Activated CD4-positive, alpha-beta T cell treated with anti-CD3 and anti-CD28 coated beads, Interleukin-2, amount 10 ng/mL, durations not matched to agents 24 days and 14 days (primary cell): ENCODE results near the gene USP7. TPM values are rescaled to one million over a fixed set of nuclear protein-coding genes. Genes with fewer than 3 reads are reported as not detected.
"Not testable (repeated sequence)": the region's sequence is repeated elsewhere in the genome, so short reads cannot be mapped to it uniquely, and the experiment has no call there.

Experiments
- DNase-seq: peaks from one replicate; pipeline ENCODE4 v3.0.0; 2022
- H3K27ac Mint-ChIP-seq: one replicate; pipeline ENCODE4 v1.8.0; 2022; ENCODE audit warnings: mild to moderate bottlenecking, mixed read lengths
- H3K27me3 Mint-ChIP-seq: one replicate; pipeline ENCODE4 v1.8.0; 2022; ENCODE audit warnings: mixed read lengths
- H3K36me3 Mint-ChIP-seq: one replicate; pipeline ENCODE4 v1.8.0; 2022; ENCODE audit warnings: low read depth, mild to moderate bottlenecking, mixed read lengths
- H3K4me1 Mint-ChIP-seq: one replicate; pipeline ENCODE4 v1.8.0; 2021; ENCODE audit warnings: mixed read lengths
- H3K4me3 Mint-ChIP-seq: one replicate; pipeline ENCODE4 v1.8.0; 2022; ENCODE audit warnings: mild to moderate bottlenecking, moderate library complexity, mixed read lengths
- H3K9me3 Mint-ChIP-seq: one replicate; pipeline ENCODE4 v1.8.0; 2021; ENCODE audit warnings: mixed read lengths
- intact Hi-C: fragments of 100-400 bp; cut with micrococcal nuclease; formaldehyde crosslinking; loops from one replicate; pipeline ENCODE4 v1.15.1; 2023
- total RNA-seq: library from RNA; stranded (reverse); gene quantifications from 2 replicates; pipeline ENCODE4 v1.2.3, GENCODE V29; 2022

USP7 gene
- total RNA-seq, 1 donor from 2014 or later: 186 TPM

GRCh38 chr16:8990445-8990844, 26.7 kb upstream of the USP7 start:
- intact Hi-C loops: no loop called here

GRCh38 chr16:8989099-8989878, 25.6 kb upstream of the USP7 start:
- no peaks in the 10 kb centered on the region for H3K27me3 Mint-ChIP-seq
- no peak overlapping the region for H3K27ac Mint-ChIP-seq
- intact Hi-C loops: no loop called here
- no peak overlapping the region for H3K4me3 Mint-ChIP-seq
- no peaks in the 10 kb centered on the region for H3K36me3 Mint-ChIP-seq
- no peak for DNase-seq
- no peaks in the 10 kb centered on the region for H3K9me3 Mint-ChIP-seq
- H3K4me1 Mint-ChIP-seq: peaks cover 2% of the 10 kb centered on the region

More at GRCh38 chr16:8990445-8990844, 26.7 kb upstream of the USP7 start:
- Mint-ChIP-seq H3K4me1 (peaks cover 2% of the 10 kb centered on the region), H3K27me3 (no peaks in the 10 kb centered on the region), H3K4me3 (no peak overlapping the region), H3K36me3 (no peaks in the 10 kb centered on the region), H3K9me3 (no peaks in the 10 kb centered on the region), H3K27ac (no peak overlapping the region)
- no peak for DNase-seq

- no peak for DNase-seq
- Mint-ChIP-seq H3K27ac (no peak overlapping the region), H3K4me1 (peaks cover under 1% of the 10 kb centered on the region), H3K4me3 (no peak overlapping the region), H3K9me3 (no peaks in the 10 kb centered on the region), H3K36me3 (no peaks in the 10 kb centered on the region), H3K27me3 (no peaks in the 10 kb centered on the region)
- intact Hi-C loops: no loop called here
These were observed 23.1 kb upstream of the USP7 start for GRCh38 chr16:8986818-8987191.

GRCh38 chr16:8986111-8986510, 22.4 kb upstream of the USP7 start:
- H3K4me1 Mint-ChIP-seq: no peaks in the 10 kb centered on the region
- H3K9me3 Mint-ChIP-seq: no peaks in the 10 kb centered on the region
- DNase-seq: no peak
- no peak overlapping the region for H3K4me3 Mint-ChIP-seq
- intact Hi-C loops: no loop called here
- no peak overlapping the region for H3K27ac Mint-ChIP-seq
- no peaks in the 10 kb centered on the region for H3K36me3 Mint-ChIP-seq
- H3K27me3 Mint-ChIP-seq: no peaks in the 10 kb centered on the region

- no peak overlapping the region for H3K4me3 Mint-ChIP-seq
- H3K27ac Mint-ChIP-seq: no peak overlapping the region
- intact Hi-C loops: no loop called here
- H3K27me3 Mint-ChIP-seq: no peaks in the 10 kb centered on the region
- no peaks in the 10 kb centered on the region for H3K4me1 Mint-ChIP-seq
- no peaks in the 10 kb centered on the region for H3K36me3 Mint-ChIP-seq
- no peaks in the 10 kb centered on the region for H3K9me3 Mint-ChIP-seq
- DNase-seq: no peak
These were observed 19.1 kb upstream of the USP7 start for GRCh38 chr16:8982816-8983215.

- H3K9me3 Mint-ChIP-seq, H3K27ac Mint-ChIP-seq, H3K4me3 Mint-ChIP-seq, H3K27me3 Mint-ChIP-seq, H3K36me3 Mint-ChIP-seq, intact Hi-C loops, H3K4me1 Mint-ChIP-seq, DNase-seq: not testable (repeated sequence)
These were observed 18.2 kb upstream of the USP7 start for GRCh38 chr16:8981901-8982300.

- H3K9me3 Mint-ChIP-seq, H3K4me1 Mint-ChIP-seq, H3K27ac Mint-ChIP-seq, intact Hi-C loops, H3K4me3 Mint-ChIP-seq, DNase-seq, H3K36me3 Mint-ChIP-seq, H3K27me3 Mint-ChIP-seq: not testable (repeated sequence)
These were observed 12.5 kb upstream of the USP7 start for GRCh38 chr16:8976189-8976588.

- H3K27me3 Mint-ChIP-seq: peaks cover 7% of the 10 kb centered on the region
- no peak for DNase-seq
- no peak overlapping the region for H3K4me3 Mint-ChIP-seq
- no peaks in the 10 kb centered on the region for H3K36me3 Mint-ChIP-seq
- no peak overlapping the region for H3K27ac Mint-ChIP-seq
- H3K9me3 Mint-ChIP-seq: no peaks in the 10 kb centered on the region
- intact Hi-C loops: no loop called here
- no peaks in the 10 kb centered on the region for H3K4me1 Mint-ChIP-seq
These were observed 11.3 kb upstream of the USP7 start for GRCh38 chr16:8975039-8975438.

- Mint-ChIP-seq H3K27ac (no peak overlapping the region), H3K27me3 (peaks cover 7% of the 10 kb centered on the region), H3K9me3 (no peaks in the 10 kb centered on the region), H3K4me3 (no peak overlapping the region), H3K4me1 (no peaks in the 10 kb centered on the region), H3K36me3 (no peaks in the 10 kb centered on the region)
- intact Hi-C loops: no loop called here
- DNase-seq: no peak
These were observed 9.3 kb upstream of the USP7 start for GRCh38 chr16:8972843-8973586.

GRCh38 chr16:8971416-8971815, 7.7 kb upstream of the USP7 start:
- intact Hi-C loops: no loop called here
- Mint-ChIP-seq H3K4me3 (no peak overlapping the region), H3K36me3 (no peaks in the 10 kb centered on the region), H3K27ac (no peak overlapping the region), H3K9me3 (no peaks in the 10 kb centered on the region), H3K27me3 (peaks cover 7% of the 10 kb centered on the region), H3K4me1 (no peaks in the 10 kb centered on the region)
- no peak for DNase-seq

GRCh38 chr16:8969202-8969897, 5.6 kb upstream of the USP7 start:
- not testable (repeated sequence) for H3K4me1 Mint-ChIP-seq

GRCh38 chr16:8968054-8968453, 4.3 kb upstream of the USP7 start:
- DNase-seq, H3K27ac Mint-ChIP-seq, H3K27me3 Mint-ChIP-seq, H3K9me3 Mint-ChIP-seq, intact Hi-C loops, H3K4me3 Mint-ChIP-seq, H3K4me1 Mint-ChIP-seq, H3K36me3 Mint-ChIP-seq: not testable (repeated sequence)

More at GRCh38 chr16:8969202-8969897, 5.6 kb upstream of the USP7 start:
- H3K27me3 Mint-ChIP-seq, H3K27ac Mint-ChIP-seq, intact Hi-C loops, H3K36me3 Mint-ChIP-seq, DNase-seq, H3K9me3 Mint-ChIP-seq, H3K4me3 Mint-ChIP-seq: not testable (repeated sequence)

- Mint-ChIP-seq H3K36me3 (peaks cover 3% of the 10 kb centered on the region), H3K27ac (no peak overlapping the region), H3K9me3 (no peaks in the 10 kb centered on the region), H3K4me3 (no peak overlapping the region), H3K4me1 (peaks cover 5% of the 10 kb centered on the region), H3K27me3 (peaks cover 5% of the 10 kb centered on the region)
- DNase-seq: no peak
- intact Hi-C loops: no loop called here
These were observed 3.6 kb upstream of the USP7 start for GRCh38 chr16:8967132-8967821.

- intact Hi-C loops: no loop called here
These were observed 3.1 kb upstream of the USP7 start for GRCh38 chr16:8966817-8967131.

More at GRCh38 chr16:8966817-8967131, 3.1 kb upstream of the USP7 start:
- no peak for DNase-seq
- Mint-ChIP-seq H3K4me1 (peaks cover 10% of the 10 kb centered on the region), H3K27me3 (peaks cover 5% of the 10 kb centered on the region), H3K36me3 (peaks cover 8% of the 10 kb centered on the region), H3K9me3 (no peaks in the 10 kb centered on the region), H3K27ac (no peak overlapping the region), H3K4me3 (no peak overlapping the region)
